Hematopoietic multipotent progenitor cell treated with erythropoietin and hydrocortisone succinate and interleukin-3 and kit ligand, for 8 days (in vitro differentiated cells): ENCODE measurements around the gene CTDSPL2.
"Not testable (repeated sequence)": the region's sequence is repeated elsewhere in the genome, so short reads cannot be mapped to it uniquely, and the experiment has no call there.

Experiments used
- DNase-seq: peaks from one replicate; pipeline ENCODE4 v3.0.0-alpha.2; 2015

CTDSPL2 gene

GRCh38 chr15:44489464-44489863, 62.0 kb downstream of the CTDSPL2 start:
- DNase-seq, result no peak

GRCh38 chr15:44490622-44491021, 63.2 kb downstream of the CTDSPL2 start:
- no peak for DNase-seq

- DNase-seq, result no peak
These were observed 64.6 kb downstream of the CTDSPL2 start for GRCh38 chr15:44492040-44492439.

GRCh38 chr15:44492672-44493071, 65.2 kb downstream of the CTDSPL2 start:
- no peak for DNase-seq

- no peak for DNase-seq
These were observed 68.1 kb downstream of the CTDSPL2 start for GRCh38 chr15:44495562-44495961.

- DNase-seq, result no peak
These were observed 73.1 kb downstream of the CTDSPL2 start for GRCh38 chr15:44500555-44500954.

GRCh38 chr15:44501768-44502366, 74.4 kb downstream of the CTDSPL2 start:
- peak; percentile 60 for DNase-seq

- DNase-seq, result no peak
These were observed 89.0 kb downstream of the CTDSPL2 start for GRCh38 chr15:44516436-44516835.

GRCh38 chr15:44519537-44519936, 92.1 kb downstream of the CTDSPL2 start:
- DNase-seq, result no peak

- DNase-seq, result no peak
These were observed 97.6 kb downstream of the CTDSPL2 start for GRCh38 chr15:44525018-44525417.

- DNase-seq, result no peak
These were observed 99.8 kb downstream of the CTDSPL2 start for GRCh38 chr15:44527241-44527640.

- DNase-seq, result no peak
These were observed 102.6 kb downstream of the CTDSPL2 start for GRCh38 chr15:44529864-44530604.

- no peak for DNase-seq
These were observed 103.2 kb downstream of the CTDSPL2 start for GRCh38 chr15:44530653-44531052.

- DNase-seq, result not testable (repeated sequence)
These were observed 104.8 kb downstream of the CTDSPL2 start for GRCh38 chr15:44532275-44532674.

- peak; percentile 31 for DNase-seq
These were observed 105.3 kb downstream of the CTDSPL2 start for GRCh38 chr15:44532689-44533088.

GRCh38 chr15:44535092-44535491, 107.7 kb downstream of the CTDSPL2 start:
- DNase-seq, result no peak

- DNase-seq, result peak; percentile 43
These were observed 108.3 kb downstream of the CTDSPL2 start for GRCh38 chr15:44535523-44536301.

GRCh38 chr15:44536302-44536961, 109.0 kb downstream of the CTDSPL2 start:
- DNase-seq, result peak; percentile 85

- peak; percentile 95 for DNase-seq
These were observed 109.7 kb downstream of the CTDSPL2 start, which contains the start of gene EIF3J for GRCh38 chr15:44536962-44537734. EIF3J (plus strand) TSS chr15:44537147; CDS start chr15:44537195, 48 bp downstream.

- DNase-seq, result peak; percentile 23
These were observed 110.4 kb downstream of the CTDSPL2 start for GRCh38 chr15:44537735-44538240.

- peak; percentile 41 for DNase-seq
These were observed 114.0 kb downstream of the CTDSPL2 start for GRCh38 chr15:44541282-44541958.
